Measurements from ENCODE around the gene THEMIS.
"Not testable (repeated sequence)": the region's sequence is repeated elsewhere in the genome, so short reads cannot be mapped to it uniquely, and the experiment has no call there.

THEMIS gene

GRCh38 chr6:127914240-127914639 lies 13.4 kb upstream of the THEMIS start:
- DNase-seq: no peak

- DNase-seq: no peak
Measured at GRCh38 chr6:127912914-127913313, 12.1 kb upstream of the THEMIS start.

GRCh38 chr6:127907960-127908640 lies 7.2 kb upstream of the THEMIS start:
- no peak for DNase-seq

GRCh38 chr6:127904160-127904559 lies 3.3 kb upstream of the THEMIS start:
- no peak for DNase-seq

- no peak for DNase-seq
Measured at GRCh38 chr6:127902933-127903332, 2.1 kb upstream of the THEMIS start.

- no peak for DNase-seq
Measured at GRCh38 chr6:127897484-127897883, 3.4 kb downstream of the THEMIS start.

GRCh38 chr6:127894051-127894450 lies 6.8 kb downstream of the THEMIS start:
- DNase-seq: no peak

- DNase-seq: no peak
Measured at GRCh38 chr6:127893541-127893940, 7.3 kb downstream of the THEMIS start.

GRCh38 chr6:127891731-127892326 lies 9.0 kb downstream of the THEMIS start:
- no peak for DNase-seq

GRCh38 chr6:127886603-127887002 lies 14.3 kb downstream of the THEMIS start:
- no peak for DNase-seq

GRCh38 chr6:127884134-127884533 lies 16.7 kb downstream of the THEMIS start:
- DNase-seq: no peak

- DNase-seq: not testable (repeated sequence)
Measured at GRCh38 chr6:127881949-127882348, 18.9 kb downstream of the THEMIS start.

GRCh38 chr6:127880429-127880828 lies 20.4 kb downstream of the THEMIS start:
- DNase-seq: no peak

- peak; percentile 16 for DNase-seq
Measured at GRCh38 chr6:127879685-127880084, 21.2 kb downstream of the THEMIS start.

GRCh38 chr6:127878115-127878514 lies 22.7 kb downstream of the THEMIS start:
- no peak for DNase-seq

- DNase-seq: no peak
Measured at GRCh38 chr6:127877231-127877630, 23.6 kb downstream of the THEMIS start.

GRCh38 chr6:127869772-127870404 lies 31.0 kb downstream of the THEMIS start:
- DNase-seq: no peak

- DNase-seq: no peak
Measured at GRCh38 chr6:127869183-127869582, 31.7 kb downstream of the THEMIS start.

- DNase-seq: peak; percentile 36
Measured at GRCh38 chr6:127868338-127868737, 32.5 kb downstream of the THEMIS start.

GRCh38 chr6:127866766-127867165 lies 34.1 kb downstream of the THEMIS start:
- DNase-seq: no peak

GRCh38 chr6:127865108-127865507 lies 35.8 kb downstream of the THEMIS start:
- no peak for DNase-seq

GRCh38 chr6:127864701-127865100 lies 36.2 kb downstream of the THEMIS start:
- DNase-seq: no peak

GRCh38 chr6:127860723-127861122 lies 40.1 kb downstream of the THEMIS start:
- DNase-seq: no peak

GRCh38 chr6:127859956-127860355 lies 40.9 kb downstream of the THEMIS start:
- DNase-seq: no peak

All from fibroblast of upper back skin (primary cell).